ENCODE measurements around the gene STK26.

DNA sequence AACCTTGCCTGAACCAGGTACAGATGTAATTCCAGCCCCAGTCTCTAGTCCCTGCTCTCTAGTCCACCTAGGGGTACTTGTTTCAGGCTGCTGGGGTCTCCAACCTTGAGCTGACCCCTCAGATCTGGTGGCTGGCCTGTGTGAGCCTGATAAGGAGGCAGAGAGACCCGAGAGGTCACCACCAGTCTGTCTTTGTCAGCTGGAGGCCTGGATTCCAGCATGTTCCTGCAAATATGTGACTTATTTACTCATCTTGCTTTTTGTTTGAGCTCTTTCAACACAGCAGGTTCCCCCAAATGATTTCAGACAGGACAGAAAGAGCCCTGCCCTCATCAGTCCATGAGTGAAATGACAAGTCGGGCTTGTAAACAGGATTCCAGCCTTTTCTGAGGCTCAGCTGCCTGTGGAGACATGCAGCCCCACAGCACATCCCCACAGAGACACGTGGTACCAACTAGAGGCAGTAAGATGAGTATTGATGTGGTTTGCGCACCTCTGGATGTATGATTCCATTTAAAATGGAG lies 37.5 kb upstream of the STK26 start:
- TF ChIP-seq, protein P1, sequence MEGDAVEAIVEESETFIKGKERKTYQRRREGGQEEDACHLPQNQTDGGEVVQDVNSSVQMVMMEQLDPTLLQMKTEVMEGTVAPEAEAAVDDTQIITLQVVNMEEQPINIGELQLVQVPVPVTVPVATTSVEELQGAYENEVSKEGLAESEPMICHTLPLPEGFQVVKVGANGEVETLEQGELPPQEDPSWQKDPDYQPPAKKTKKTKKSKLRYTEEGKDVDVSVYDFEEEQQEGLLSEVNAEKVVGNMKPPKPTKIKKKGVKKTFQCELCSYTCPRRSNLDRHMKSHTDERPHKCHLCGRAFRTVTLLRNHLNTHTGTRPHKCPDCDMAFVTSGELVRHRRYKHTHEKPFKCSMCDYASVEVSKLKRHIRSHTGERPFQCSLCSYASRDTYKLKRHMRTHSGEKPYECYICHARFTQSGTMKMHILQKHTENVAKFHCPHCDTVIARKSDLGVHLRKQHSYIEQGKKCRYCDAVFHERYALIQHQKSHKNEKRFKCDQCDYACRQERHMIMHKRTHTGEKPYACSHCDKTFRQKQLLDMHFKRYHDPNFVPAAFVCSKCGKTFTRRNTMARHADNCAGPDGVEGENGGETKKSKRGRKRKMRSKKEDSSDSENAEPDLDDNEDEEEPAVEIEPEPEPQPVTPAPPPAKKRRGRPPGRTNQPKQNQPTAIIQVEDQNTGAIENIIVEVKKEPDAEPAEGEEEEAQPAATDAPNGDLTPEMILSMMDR (IDR thresholded peaks at IDR 0.05) = no peak
- TF ChIP-seq POLR2A (IDR thresholded peaks at IDR 0.05) = no peak

Measured in adrenal gland (tissue), 5 donors.